Measurements from ENCODE around the gene CABP5. TPM values are rescaled to one million over a fixed set of nuclear protein-coding genes. Genes with fewer than 3 reads are reported as not detected.

The CABP5 gene
- total RNA-seq, 1 experiment from 2014 or later, result not detected

- TF ChIP-seq CTCF (conservative IDR thresholded peaks at IDR 0.05; ENCODE audit: low read depth, low read length), result no peak
- no peak for TF ChIP-seq EZH2 (IDR thresholded peaks at IDR 0.05; ENCODE audit: borderline replicate concordance, low read depth, low read length, poor library complexity, severe bottlenecking)
- no peak for DNase-seq (ENCODE audit: low spot score)
- no peaks in the 10 kb centered on the region for H3K4me1 ChIP-seq (ENCODE audit: insufficient read depth, low read length, poor library complexity, severe bottlenecking)
- no peak overlapping the region for H3K4me3 ChIP-seq (ENCODE audit: low read depth, low read length, poor library complexity, severe bottlenecking)
- POLR2A ChIA-PET (ENCODE audit: low non-redundant PET), result no interaction called here
- no peak overlapping the region for H3K27ac ChIP-seq (ENCODE audit: low read depth, low read length, poor library complexity, severe bottlenecking)
- no peaks in the 10 kb centered on the region for H3K27me3 ChIP-seq (replicated peaks; ENCODE audit: insufficient read depth, low read depth, low read length, poor library complexity)
- no TSS peak for BruUV-seq (replicated peaks)
- CTCF ChIA-PET, result no interaction called here
- no peaks in the 10 kb centered on the region for H3K9me3 ChIP-seq (ENCODE audit: low read depth, low read length, poor library complexity, severe bottlenecking)
- intact Hi-C loops (cut with micrococcal nuclease; ENCODE audit: unreplicated experiment), result no loop called here
- no peaks in the 10 kb centered on the region for H3K36me3 ChIP-seq (ENCODE audit: insufficient read depth, low read length, poor library complexity, severe bottlenecking)
These were observed 9.2 kb upstream of the CABP5 start for GRCh38 chr19:48053076-48053475.

DNA sequence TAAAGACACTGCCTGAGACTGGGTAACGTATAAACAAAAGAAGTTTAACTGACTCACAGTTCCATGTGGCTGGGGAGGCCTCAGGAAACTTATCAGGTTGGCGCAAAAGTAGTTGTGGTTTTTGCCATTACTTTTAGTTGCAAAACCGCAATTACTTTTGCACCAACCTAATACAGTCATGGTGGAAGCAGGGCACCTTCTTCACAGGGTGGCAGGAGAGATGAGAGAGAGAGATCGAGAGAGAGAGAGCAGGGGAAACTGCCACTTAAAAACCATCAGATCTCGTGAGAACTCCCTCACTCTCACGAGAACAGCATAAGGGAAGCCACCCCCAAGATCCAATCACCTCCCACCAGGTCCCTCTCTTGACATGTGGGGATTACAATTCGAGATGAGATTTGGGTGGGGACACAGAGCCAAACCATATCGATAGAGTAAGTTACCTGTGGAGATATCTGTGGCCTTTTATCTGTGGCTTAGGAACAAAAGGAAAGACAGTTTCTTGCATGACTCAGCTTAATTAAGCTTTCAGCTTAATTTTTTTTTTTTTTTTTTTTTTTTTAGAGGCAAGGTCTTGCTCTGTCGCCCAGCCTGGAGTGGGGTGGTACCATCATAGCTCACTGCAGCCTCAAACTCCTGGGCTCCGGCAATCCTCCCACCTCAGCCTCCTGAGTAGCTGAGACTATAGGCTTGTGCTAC, 7.6 kb upstream of the CABP5 start:
- H3K4me3 ChIP-seq (ENCODE audit: low read depth, low read length, poor library complexity, severe bottlenecking), result no peak overlapping the region
- H3K27ac ChIP-seq (ENCODE audit: low read depth, low read length, poor library complexity, severe bottlenecking), result no peak overlapping the region
- BruUV-seq (replicated peaks), result no TSS peak
- no peaks in the 10 kb centered on the region for H3K9me3 ChIP-seq (ENCODE audit: low read depth, low read length, poor library complexity, severe bottlenecking)
- POLR2A ChIA-PET (ENCODE audit: low non-redundant PET), result no interaction called here
- no peaks in the 10 kb centered on the region for H3K27me3 ChIP-seq (replicated peaks; ENCODE audit: insufficient read depth, low read depth, low read length, poor library complexity)
- DNase-seq (ENCODE audit: low spot score), result no peak
- H3K4me1 ChIP-seq (ENCODE audit: insufficient read depth, low read length, poor library complexity, severe bottlenecking), result no peaks in the 10 kb centered on the region
- TF ChIP-seq CTCF (conservative IDR thresholded peaks at IDR 0.05; ENCODE audit: low read depth, low read length) (no peak), EZH2 (IDR thresholded peaks at IDR 0.05; ENCODE audit: borderline replicate concordance, low read depth, low read length, poor library complexity, severe bottlenecking) (no peak)
- intact Hi-C loops (cut with micrococcal nuclease; ENCODE audit: unreplicated experiment), result no loop called here
- no peaks in the 10 kb centered on the region for H3K36me3 ChIP-seq (ENCODE audit: insufficient read depth, low read length, poor library complexity, severe bottlenecking)
- CTCF ChIA-PET, result interaction anchor here (0.6 kb wide), 1 partner anchor 211 kb away, joined by 4 read pairs; no protein-coding TSS in a partner anchor

GRCh38 chr19:48044561-48044960, 682 bp upstream of the CABP5 start:
- TF ChIP-seq EZH2 (IDR thresholded peaks at IDR 0.05; ENCODE audit: borderline replicate concordance, low read depth, low read length, poor library complexity, severe bottlenecking), result no peak
- no peak for TF ChIP-seq CTCF (conservative IDR thresholded peaks at IDR 0.05; ENCODE audit: low read depth, low read length)
- POLR2A ChIA-PET (ENCODE audit: low non-redundant PET), result no interaction called here

More at GRCh38 chr19:48044561-48044960, 682 bp upstream of the CABP5 start:
- CTCF ChIA-PET, result no interaction called here
- intact Hi-C loops (cut with micrococcal nuclease; ENCODE audit: unreplicated experiment), result no loop called here
- no TSS peak for BruUV-seq (replicated peaks)
- no peaks in the 10 kb centered on the region for H3K27me3 ChIP-seq (replicated peaks; ENCODE audit: insufficient read depth, low read depth, low read length, poor library complexity)
- no peak overlapping the region for H3K27ac ChIP-seq (ENCODE audit: low read depth, low read length, poor library complexity, severe bottlenecking)
- no peaks in the 10 kb centered on the region for H3K4me1 ChIP-seq (ENCODE audit: insufficient read depth, low read length, poor library complexity, severe bottlenecking)
- no peaks in the 10 kb centered on the region for H3K9me3 ChIP-seq (ENCODE audit: low read depth, low read length, poor library complexity, severe bottlenecking)
- no peaks in the 10 kb centered on the region for H3K36me3 ChIP-seq (ENCODE audit: insufficient read depth, low read length, poor library complexity, severe bottlenecking)
- no peak for DNase-seq (ENCODE audit: low spot score)
- H3K4me3 ChIP-seq (ENCODE audit: low read depth, low read length, poor library complexity, severe bottlenecking), result no peak overlapping the region

Measured in A673 (cell line).